NB4 (cell line): ENCODE results near the gene CIDEC.

Experiments
- CTCF ChIP-seq: IDR thresholded peaks from one replicate; pipeline ENCODE4 v1.5.1; 2012; ENCODE audit warnings: low read depth, low read length
- MYC ChIP-seq: IDR thresholded peaks from 2 replicates; pipeline ENCODE4 v1.6.1; 2011; ENCODE audit warnings: low read depth, low read length
- POLR2A ChIP-seq: IDR thresholded peaks from 2 replicates; pipeline ENCODE4 v1.6.1; 2011; ENCODE audit warnings: mild to moderate bottlenecking; ENCODE audit not compliant: insufficient read length; ENCODE audit errors: extremely low read depth
- TF ChIP-seq, protein P1 (sequence below): IDR thresholded peaks from 2 replicates; pipeline ENCODE4 v1.6.1; 2011; ENCODE audit warnings: low read depth, low read length

DNA sequence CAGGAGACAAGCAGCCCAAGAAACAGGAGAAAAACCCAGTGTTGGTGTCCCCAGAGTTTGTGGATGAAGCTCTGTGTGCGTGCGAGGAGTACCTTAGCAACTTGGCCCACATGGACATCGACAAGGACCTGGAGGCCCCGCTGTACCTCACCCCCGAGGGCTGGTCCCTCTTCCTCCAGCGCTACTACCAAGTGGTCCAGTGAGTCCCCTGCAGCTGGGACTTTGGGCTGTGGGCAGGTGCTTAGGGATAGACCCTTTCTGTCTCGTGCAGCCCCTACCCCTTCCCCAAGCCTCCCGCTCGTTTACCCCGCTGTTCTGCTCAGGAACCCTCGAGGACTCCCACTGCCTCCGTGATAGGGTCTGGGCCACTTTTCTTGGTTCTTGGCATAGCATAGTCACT, 59.5 kb downstream of the CIDEC start:
- no peak for TF ChIP-seq CTCF
- TF ChIP-seq, protein P1, sequence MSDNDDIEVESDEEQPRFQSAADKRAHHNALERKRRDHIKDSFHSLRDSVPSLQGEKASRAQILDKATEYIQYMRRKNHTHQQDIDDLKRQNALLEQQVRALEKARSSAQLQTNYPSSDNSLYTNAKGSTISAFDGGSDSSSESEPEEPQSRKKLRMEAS = no peak
- TF ChIP-seq POLR2A = no peak
- no peak for TF ChIP-seq MYC
